ENCODE data around the gene ACVR2A. TPM values are rescaled to one million over a fixed set of nuclear protein-coding genes. Genes with fewer than 3 reads are reported as not detected.

Gene ACVR2A
- total and polyA plus RNA-seq, 2 of the 4 experiments (the other 2 are of a cell fraction), result 1.8 to 6.8 TPM

DNA sequence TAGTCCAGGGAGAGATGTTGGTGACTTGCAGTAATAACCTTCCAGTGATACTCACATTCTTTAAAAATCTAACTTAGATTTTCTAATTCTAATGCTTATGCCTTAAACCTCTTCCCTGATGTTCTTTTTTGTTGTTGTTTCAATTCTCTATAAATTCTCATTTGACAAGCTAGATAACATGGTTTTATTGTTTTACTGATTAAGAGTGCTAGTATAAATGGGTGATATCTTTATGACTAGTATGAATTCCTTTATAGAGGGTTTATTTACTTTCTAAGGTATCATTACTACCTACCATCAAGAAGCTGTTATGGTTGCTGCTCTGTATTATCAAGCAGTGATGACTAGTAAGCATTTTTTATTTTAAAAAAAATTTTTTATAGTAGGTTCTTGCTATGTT, 35.0 kb downstream of the ACVR2A start:
- Histone ChIP-seq H3K27ac (ENCODE audit: insufficient read depth, low read length) (no peak overlapping the region), H3K23ac (ENCODE audit: low read depth, low read length) (no peak overlapping the region), H4K8ac (ENCODE audit: low read depth in 2 of 2, low read length in 2 of 2) (no peak overlapping the region), H3K9ac (ENCODE audit: low read depth, low read length) (no peak overlapping the region), H3K4me2 (ENCODE audit: low read depth, low read length) (no peak overlapping the region), H3K9me3 (ENCODE audit: control insufficient read depth, insufficient read depth, low read length) (no peaks in the 10 kb centered on the region), H3K14ac (replicated peaks; ENCODE audit: low read depth, low read length) (no peak overlapping the region), H2AFZ (replicated peaks; ENCODE audit: low read length, poor library complexity) (no peak overlapping the region), H3K4ac (ENCODE audit: low read depth, low read length) (no peak overlapping the region), H3K27me3 (ENCODE audit: control insufficient read depth, insufficient read depth, low read length) (no peaks in the 10 kb centered on the region), H3K9me1 (ENCODE audit: insufficient read depth, low read length) (no peaks in the 10 kb centered on the region), H2BK15ac (ENCODE audit: low read depth, low read length) (no peak overlapping the region), H3K36me3 (ENCODE audit: control insufficient read depth, insufficient read depth, low read length) (no peaks in the 10 kb centered on the region), H3K4me3 (ENCODE audit: insufficient read depth, low read depth, low read length) (no peak overlapping the region), H3K79me1 (ENCODE audit: low read depth in 1 of 2, low read length in 2 of 2) (peaks cover 5 to 16% of the 10 kb centered on the region in 2 experiments; a peak in 2 of 4 replicates), H3K18ac (ENCODE audit: low read depth, low read length) (no peak overlapping the region), H2BK5ac (ENCODE audit: low read depth, low read length, poor library complexity, severe bottlenecking) (no peak overlapping the region), H2BK20ac (ENCODE audit: low read depth, low read length) (no peak overlapping the region), H2BK120ac (ENCODE audit: low read depth, low read length) (no peak overlapping the region), H4K91ac (ENCODE audit: insufficient read depth, low read depth, low read length) (no peak overlapping the region), H4K20me1 (ENCODE audit: insufficient read depth, low read length) (no peaks in the 10 kb centered on the region), H3K4me1 (ENCODE audit: control insufficient read depth, insufficient read depth, low read length) (peaks cover 2% of the 10 kb centered on the region; the same call in 1 of the 2 replicates), H4K5ac (ENCODE audit: low read depth, low read length) (no peak overlapping the region), H2AK9ac (replicated peaks; ENCODE audit: low read depth, low read length, poor library complexity) (no peak overlapping the region), H3K56ac (ENCODE audit: extremely low read depth, insufficient read depth, low read length) (no peak overlapping the region), H2AK5ac (ENCODE audit: low read depth, low read length) (no peak overlapping the region)
- no peak for DNase-seq
- ATAC-seq (ENCODE audit: low read depth), result no peak
- no TSS peak for BruUV-seq (replicated peaks)
- ChIA-PET CTCF (no interaction called here), POLR2A (ENCODE audit: unreplicated experiment) (no interaction called here)
- dilution Hi-C loops (cut with HindIII; ENCODE audit: low sequenced_read_pairs, unreplicated experiment) (no loop called here), intact Hi-C loops (cut with micrococcal nuclease) (no loop called here), in situ Hi-C loops (cut with MboI; ENCODE audit: low sequenced_read_pairs) (no loop called here)
- TF ChIP-seq MAFK (IDR thresholded peaks at IDR 0.05; ENCODE audit: low read depth, low read length) (no peak), CEBPB (IDR thresholded peaks at IDR 0.05; ENCODE audit: low read depth, low read length) (no peak), NFE2L2 (IDR thresholded peaks at IDR 0.05; ENCODE audit: low read depth, low read length) (no peak), BHLHE40 (IDR thresholded peaks at IDR 0.05; ENCODE audit: low read depth, low read length) (no peak), RCOR1 (IDR thresholded peaks at IDR 0.05; ENCODE audit: insufficient replicate concordance, low read length) (no peak), RAD21 (IDR thresholded peaks at IDR 0.05; ENCODE audit: low read length) (no peak), MXI1 (IDR thresholded peaks at IDR 0.05; ENCODE audit: borderline replicate concordance, low read depth, low read length) (no peak)
- TF ChIP-seq, protein P1, sequence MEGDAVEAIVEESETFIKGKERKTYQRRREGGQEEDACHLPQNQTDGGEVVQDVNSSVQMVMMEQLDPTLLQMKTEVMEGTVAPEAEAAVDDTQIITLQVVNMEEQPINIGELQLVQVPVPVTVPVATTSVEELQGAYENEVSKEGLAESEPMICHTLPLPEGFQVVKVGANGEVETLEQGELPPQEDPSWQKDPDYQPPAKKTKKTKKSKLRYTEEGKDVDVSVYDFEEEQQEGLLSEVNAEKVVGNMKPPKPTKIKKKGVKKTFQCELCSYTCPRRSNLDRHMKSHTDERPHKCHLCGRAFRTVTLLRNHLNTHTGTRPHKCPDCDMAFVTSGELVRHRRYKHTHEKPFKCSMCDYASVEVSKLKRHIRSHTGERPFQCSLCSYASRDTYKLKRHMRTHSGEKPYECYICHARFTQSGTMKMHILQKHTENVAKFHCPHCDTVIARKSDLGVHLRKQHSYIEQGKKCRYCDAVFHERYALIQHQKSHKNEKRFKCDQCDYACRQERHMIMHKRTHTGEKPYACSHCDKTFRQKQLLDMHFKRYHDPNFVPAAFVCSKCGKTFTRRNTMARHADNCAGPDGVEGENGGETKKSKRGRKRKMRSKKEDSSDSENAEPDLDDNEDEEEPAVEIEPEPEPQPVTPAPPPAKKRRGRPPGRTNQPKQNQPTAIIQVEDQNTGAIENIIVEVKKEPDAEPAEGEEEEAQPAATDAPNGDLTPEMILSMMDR (conservative IDR thresholded peaks at IDR 0.05; ENCODE audit: low read depth, low read length), result no peak
- TF ChIP-seq, protein P2, sequence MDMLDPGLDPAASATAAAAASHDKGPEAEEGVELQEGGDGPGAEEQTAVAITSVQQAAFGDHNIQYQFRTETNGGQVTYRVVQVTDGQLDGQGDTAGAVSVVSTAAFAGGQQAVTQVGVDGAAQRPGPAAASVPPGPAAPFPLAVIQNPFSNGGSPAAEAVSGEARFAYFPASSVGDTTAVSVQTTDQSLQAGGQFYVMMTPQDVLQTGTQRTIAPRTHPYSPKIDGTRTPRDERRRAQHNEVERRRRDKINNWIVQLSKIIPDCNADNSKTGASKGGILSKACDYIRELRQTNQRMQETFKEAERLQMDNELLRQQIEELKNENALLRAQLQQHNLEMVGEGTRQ (IDR thresholded peaks at IDR 0.05; ENCODE audit: low read depth, low read length), result no peak
